ENCODE measurements around the gene FNDC1.

FNDC1 gene

GRCh38 chr6:159156089-159156488, 13.1 kb upstream of the FNDC1 start:
- in situ Hi-C loops (cut with MboI; ENCODE audit: low sequenced_read_pairs): no loop called here

- in situ Hi-C loops (cut with MboI; ENCODE audit: low sequenced_read_pairs): no loop called here
These were observed 11.8 kb upstream of the FNDC1 start for GRCh38 chr6:159157431-159157830.

- in situ Hi-C loops (cut with MboI; ENCODE audit: low sequenced_read_pairs): no loop called here
These were observed 7.4 kb upstream of the FNDC1 start for GRCh38 chr6:159161839-159162238.

- in situ Hi-C loops (cut with MboI; ENCODE audit: low sequenced_read_pairs): no loop called here
These were observed 5.3 kb upstream of the FNDC1 start for GRCh38 chr6:159163901-159164370.

- in situ Hi-C loops (cut with MboI; ENCODE audit: low sequenced_read_pairs): no loop called here
These were observed 536 bp upstream of the FNDC1 start for GRCh38 chr6:159168536-159169192.

GRCh38 chr6:159169557-159170332, 545 bp downstream of the FNDC1 start:
- in situ Hi-C loops (cut with MboI; ENCODE audit: low sequenced_read_pairs): no loop called here

GRCh38 chr6:159170333-159170672, 1.1 kb downstream of the FNDC1 start:
- in situ Hi-C loops (cut with MboI; ENCODE audit: low sequenced_read_pairs): no loop called here

GRCh38 chr6:159170999-159171712, 2.0 kb downstream of the FNDC1 start:
- in situ Hi-C loops (cut with MboI; ENCODE audit: low sequenced_read_pairs): no loop called here

GRCh38 chr6:159172091-159172491, 2.9 kb downstream of the FNDC1 start:
- in situ Hi-C loops (cut with MboI; ENCODE audit: low sequenced_read_pairs): no loop called here

GRCh38 chr6:159174263-159174969, 5.2 kb downstream of the FNDC1 start:
- in situ Hi-C loops (cut with MboI; ENCODE audit: low sequenced_read_pairs): no loop called here

- in situ Hi-C loops (cut with MboI; ENCODE audit: low sequenced_read_pairs): no loop called here
These were observed 7.7 kb downstream of the FNDC1 start for GRCh38 chr6:159176913-159177312.

GRCh38 chr6:159178847-159179246, 9.6 kb downstream of the FNDC1 start:
- in situ Hi-C loops (cut with MboI; ENCODE audit: low sequenced_read_pairs): no loop called here

GRCh38 chr6:159180001-159180400, 10.8 kb downstream of the FNDC1 start:
- in situ Hi-C loops (cut with MboI; ENCODE audit: low sequenced_read_pairs): no loop called here

- in situ Hi-C loops (cut with MboI; ENCODE audit: low sequenced_read_pairs): no loop called here
These were observed 12.7 kb downstream of the FNDC1 start for GRCh38 chr6:159181914-159182313.

- in situ Hi-C loops (cut with MboI; ENCODE audit: low sequenced_read_pairs): no loop called here
These were observed 15.4 kb downstream of the FNDC1 start for GRCh38 chr6:159184559-159184958.

GRCh38 chr6:159190460-159190859, 21.3 kb downstream of the FNDC1 start:
- in situ Hi-C loops (cut with MboI; ENCODE audit: low sequenced_read_pairs): no loop called here

GRCh38 chr6:159193923-159194322, 24.7 kb downstream of the FNDC1 start:
- in situ Hi-C loops (cut with MboI; ENCODE audit: low sequenced_read_pairs): no loop called here

GRCh38 chr6:159194421-159194820, 25.2 kb downstream of the FNDC1 start:
- in situ Hi-C loops (cut with MboI; ENCODE audit: low sequenced_read_pairs): no loop called here

- in situ Hi-C loops (cut with MboI; ENCODE audit: low sequenced_read_pairs): no loop called here
These were observed 27.3 kb downstream of the FNDC1 start for GRCh38 chr6:159196430-159196975.

- in situ Hi-C loops (cut with MboI; ENCODE audit: low sequenced_read_pairs): no loop called here
These were observed 28.1 kb downstream of the FNDC1 start for GRCh38 chr6:159197251-159197650.

- in situ Hi-C loops (cut with MboI; ENCODE audit: low sequenced_read_pairs): no loop called here
These were observed 32.1 kb downstream of the FNDC1 start for GRCh38 chr6:159201336-159201735.

Measured in HL-60/S4 treated with phorbol 12-myristate 13-acetate at 8.2 ng/mL for 4 days and 3 days (cell line).